Endothelial cell of umbilical vein (primary cell): Measurements from ENCODE around the gene SCN4A. TPM values are rescaled to one million over a fixed set of nuclear protein-coding genes. Genes with fewer than 3 reads are reported as not detected.

ENCODE experiments used
- BruUV-seq: library from RNA; stranded (reverse); fragments of 400-500 nt; replicated peaks from 2 replicates; lab custom pipeline; 2021; lab: Mats Ljungman, UMichigan
- CTCF ChIA-PET: fragments of 300-600, 350-600 bp; sonication (Branson Sonifier 250); formaldehyde crosslinking; loops from one replicate; lab custom pipeline; 2021; ENCODE audit warnings: antibody characterized with exemption, inconsistent platforms; lab: Charles Lee
- POLR2A ChIA-PET: fragments of 300-600, 350-600 bp; sonication (Branson Sonifier 250); formaldehyde crosslinking; loops from one replicate; lab custom pipeline; 2021; ENCODE audit warnings: antibody characterized with exemption, inconsistent platforms; lab: Charles Lee
- DNase-seq: peaks from one replicate; pipeline ENCODE4 v3.0.0-alpha.2; 2011; ENCODE audit warnings: low read depth, low spot score
- FAIRE-seq: peaks from 2 replicates; lab custom pipeline; 2011; peaks lifted over from hg19 to GRCh38; lab: Jason Lieb, UNC
- H2AFZ ChIP-seq: 2 replicates; pipeline ENCODE4 v1.6.0; 2012; ENCODE audit warnings: low read depth, low read length, control low read depth, inconsistent platforms
- H3K27ac ChIP-seq: 2 replicates; pipeline ENCODE4 v1.5.1; 2011; ENCODE audit warnings: low read depth, mild to moderate bottlenecking, control low read depth, low read length, moderate library complexity; ENCODE audit not compliant: insufficient read depth
- H3K27me3 ChIP-seq, 2 experiments: 2 replicates each; pipeline versions ENCODE4 v1.6.0 to v1.6.1; 2011; ENCODE audit warnings: low read length in 2 of 2, mixed read lengths in 1 of 2; ENCODE audit not compliant: control insufficient read depth in 2 of 2, insufficient read depth in 2 of 2
- H3K36me3 ChIP-seq, 2 experiments: 2 replicates in 1 of 2; 3 replicates in 1 of 2; pipeline ENCODE4 v1.5.1; 2011; ENCODE audit warnings: low read length in 2 of 2, mild to moderate bottlenecking in 1 of 2, moderate library complexity in 1 of 2; ENCODE audit not compliant: control insufficient read depth in 2 of 2, insufficient read depth in 2 of 2; ENCODE audit errors: extremely low read depth in 1 of 2
- H3K4me1 ChIP-seq: 3 replicates; pipeline ENCODE4 v1.5.1; 2011; ENCODE audit warnings: mild to moderate bottlenecking, low read length; ENCODE audit not compliant: control insufficient read depth, insufficient read depth; ENCODE audit errors: extremely low read depth
- H3K4me2 ChIP-seq: 2 replicates; pipeline ENCODE4 v1.6.1; 2011; ENCODE audit warnings: low read length, control low read depth, mixed read lengths; ENCODE audit not compliant: insufficient read depth
- H3K4me3 ChIP-seq, 3 experiments: fragments of 200-600 bp in 1 of 3; sonication (generic), shearing (Covaris generic) in 1 of 3; replicated peaks in 1 of 3; 2 replicates each; pipeline ENCODE4 v1.5.1; 2011 to 2016; ENCODE audit warnings: control low read depth in 3 of 3, low read length in 3 of 3, mild to moderate bottlenecking in 2 of 3, inconsistent platforms in 1 of 3, low read depth in 1 of 3, moderate library complexity in 1 of 3; ENCODE audit not compliant: insufficient read depth in 1 of 3
- H3K79me2 ChIP-seq: 2 replicates; pipeline ENCODE4 v1.6.0; 2012; ENCODE audit warnings: low read length, inconsistent platforms; ENCODE audit not compliant: control insufficient read depth, insufficient read depth
- H3K9ac ChIP-seq: replicated peaks from 2 replicates; pipeline ENCODE3; 2011; ENCODE audit warnings: low read length, control low read depth; ENCODE audit not compliant: insufficient read depth; ENCODE audit errors: extremely low read depth
- H3K9me1 ChIP-seq: replicated peaks from 3 replicates; pipeline ENCODE4 v1.6.0; 2011; ENCODE audit warnings: mild to moderate bottlenecking, low read length; ENCODE audit not compliant: control insufficient read depth, insufficient read depth; ENCODE audit errors: extremely low read depth
- H3K9me3 ChIP-seq: replicated peaks from 2 replicates; pipeline ENCODE4 v1.5.1; 2012; ENCODE audit warnings: low read length, inconsistent platforms; ENCODE audit not compliant: control insufficient read depth, insufficient read depth
- H4K20me1 ChIP-seq: replicated peaks from 2 replicates; pipeline ENCODE3; 2011; ENCODE audit warnings: mild to moderate bottlenecking, low read length; ENCODE audit not compliant: control insufficient read depth, insufficient read depth; ENCODE audit errors: extremely low read depth
- CTCF ChIP-seq, 2 donors: IDR thresholded peaks; 1 replicate in 1 of 2; 2 replicates in 1 of 2; pipeline ENCODE4 v1.5.1; 2011; ENCODE audit warnings: low read length in 2 of 2, mild to moderate bottlenecking in 2 of 2, moderate library complexity in 2 of 2, control low read depth in 1 of 2, inconsistent platforms in 1 of 2, low read depth in 1 of 2; ENCODE audit not compliant: insufficient read depth in 1 of 2; ENCODE audit errors: extremely low read depth in 1 of 2
- EZH2 ChIP-seq: IDR thresholded peaks from 2 replicates; pipeline ENCODE4 v1.6.1; 2012; ENCODE audit warnings: borderline replicate concordance, low read depth, mild to moderate bottlenecking, moderate library complexity, low read length, inconsistent platforms; ENCODE audit not compliant: severe bottlenecking
- FOS ChIP-seq: IDR thresholded peaks from 2 replicates; pipeline ENCODE4 v1.6.1; 2011; ENCODE audit warnings: mild to moderate bottlenecking, low read length, moderate library complexity, borderline replicate concordance; ENCODE audit not compliant: insufficient read depth
- GATA2 ChIP-seq: IDR thresholded peaks from 2 replicates; pipeline ENCODE4 v1.7.0; 2011; ENCODE audit warnings: low read depth, mild to moderate bottlenecking, moderate library complexity, mixed read lengths, low read length; ENCODE audit not compliant: insufficient read length, insufficient read depth
- JUN ChIP-seq: IDR thresholded peaks from 2 replicates; pipeline ENCODE4 v1.6.1; 2011; ENCODE audit warnings: borderline replicate concordance, low read depth; ENCODE audit not compliant: insufficient read length, insufficient read depth
- MAX ChIP-seq: IDR thresholded peaks from 2 replicates; pipeline ENCODE4 v1.6.1; 2011; ENCODE audit not compliant: insufficient read depth, insufficient read length
- MYC ChIP-seq: IDR thresholded peaks from one replicate; pipeline ENCODE4 v1.6.1; 2011; ENCODE audit warnings: mild to moderate bottlenecking, low read depth, low read length
- POLR2A ChIP-seq: IDR thresholded peaks from 2 replicates; pipeline ENCODE4 v1.6.1; 2012; ENCODE audit warnings: low read depth, mild to moderate bottlenecking, control low read depth, low read length
- POLR2AphosphoS5 ChIP-seq: IDR thresholded peaks from 2 replicates; pipeline ENCODE4 v1.6.1; 2012; ENCODE audit warnings: low read depth, mild to moderate bottlenecking, control low read depth, low read length, moderate library complexity; ENCODE audit not compliant: insufficient read depth
- dilution Hi-C: fragments of 300-500 bp; cut with MboI; formaldehyde crosslinking; loops from one replicate; pipeline ENCODE4 v1.15.0; 2019; ENCODE audit warnings: low sequenced_read_pairs; ENCODE audit not compliant: extremely low pct_ligation_motif_present
- intact Hi-C: fragments of 100-400 bp; cut with micrococcal nuclease; formaldehyde crosslinking; loops from one replicate; pipeline ENCODE4 v1.10.0; 2022
- polyA plus RNA-seq, 4 experiments: library from polyadenylated mRNA; depleted of rRNA in 3 of 4; stranded (reverse) in 3 of 4; unstranded in 1 of 4; fragments of >200 nt; gene quantifications; 2 replicates each; pipeline versions ENCODE4 v1.2.1 to v1.2.3, GENCODE V29; 2011 to 2012; ENCODE audit warnings: missing spikeins in 1 of 4
- total RNA-seq: library from RNA; stranded (reverse); gene quantifications from 2 replicates; pipeline ENCODE4 v1.2.3, GENCODE V29; 2021

The SCN4A gene
- total and polyA plus RNA-seq, 2 donors (not counting 3 experiments of a cell fraction or from before 2014, with no cell fraction given) = 0.01 to 0.40 TPM

- TF ChIP-seq FOS (no peak), POLR2A (no peak), MYC (no peak), MAX (no peak), GATA2 (no peak), EZH2 (no peak), CTCF (IDR thresholded peaks at IDR 0.05; ENCODE audit: extremely low read depth in 1 of 2, insufficient read depth in 1 of 2, low read depth in 1 of 2, low read length in 2 of 2) (no peak), POLR2AphosphoS5 (no peak), JUN (no peak)
- CTCF ChIA-PET = interaction anchor here (0.7 to 6.8 kb wide), 7 partner anchors 14 to 128 kb away, joined by 3 to 140 read pairs (median 16); partner anchors contain the start of gene ICAM2
- no TSS peak for BruUV-seq
- Histone ChIP-seq H3K9me3 (no peaks in the 10 kb centered on the region), H3K79me2 (peaks cover 51% of the 10 kb centered on the region), H2AFZ (no peak overlapping the region), H4K20me1 (no peaks in the 10 kb centered on the region), H3K27ac (peak overlapping the region; percentile 91), H3K27me3 (no peaks in the 10 kb centered on the region), H3K4me1 (peaks cover 85% of the 10 kb centered on the region), H3K9ac (peak overlapping the region; percentile 91), H3K4me3 (peak overlapping the region; percentile 66 to 87 (median 73)), H3K36me3 (peaks cover 26 to 29% of the 10 kb centered on the region in 2 experiments), H3K9me1 (no peaks in the 10 kb centered on the region), H3K4me2 (peak overlapping the region; percentile 91)
- dilution Hi-C loops = no loop called here
- DNase-seq (peak; percentile 64), FAIRE-seq (no peak)
- POLR2A ChIA-PET = interaction anchor here (1.1 to 3.1 kb wide), 4 partner anchors 11 to 124 kb away, joined by 3 to 32 read pairs (median 5); partner anchors contain the start of genes ERN1 and ICAM2
- intact Hi-C loops = loop anchor here (1.0 kb wide), 3 partner anchors 11 to 20 kb away; partner anchors contain the start of gene ICAM2
These were observed 33.0 kb upstream of the SCN4A start for GRCh38 chr17:64005734-64006167.
